ENCODE measurements around the gene CACNB2.
"Not testable (repeated sequence)": the region's sequence is repeated elsewhere in the genome, so short reads cannot be mapped to it uniquely, and the experiment has no call there.

Gene CACNB2

GRCh38 chr10:18414061-18414460 lies 273.8 kb downstream of the CACNB2 start:
- DNase-seq, result no peak

DNA sequence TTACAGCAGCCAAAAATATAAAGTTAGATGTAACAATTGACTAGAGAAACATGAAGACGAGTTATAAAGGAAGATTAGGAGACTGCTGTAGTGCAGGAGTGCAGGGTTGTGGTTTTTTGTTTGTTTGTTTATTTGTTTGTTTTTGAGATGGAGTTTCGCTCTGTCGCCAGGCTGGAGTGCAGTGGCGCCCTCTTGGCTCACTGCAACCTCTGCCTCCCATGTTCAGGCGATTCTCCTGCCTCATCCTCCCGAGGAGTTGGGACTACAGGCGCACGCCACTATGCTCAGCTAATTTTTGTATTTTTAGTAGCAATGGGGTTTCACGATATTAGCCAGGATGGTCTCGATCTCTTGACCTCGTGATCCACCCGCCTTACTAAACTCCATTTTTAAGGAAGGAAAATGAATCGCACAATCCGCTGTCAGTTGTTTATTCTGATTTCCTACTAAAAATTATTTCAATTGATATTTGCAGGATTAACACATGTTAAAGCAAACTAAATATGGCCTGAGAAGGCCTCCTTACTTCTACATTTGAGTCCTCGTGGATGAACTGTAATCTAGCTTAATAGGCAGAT lies 277.8 kb downstream of the CACNB2 start:
- no peak for DNase-seq

DNA sequence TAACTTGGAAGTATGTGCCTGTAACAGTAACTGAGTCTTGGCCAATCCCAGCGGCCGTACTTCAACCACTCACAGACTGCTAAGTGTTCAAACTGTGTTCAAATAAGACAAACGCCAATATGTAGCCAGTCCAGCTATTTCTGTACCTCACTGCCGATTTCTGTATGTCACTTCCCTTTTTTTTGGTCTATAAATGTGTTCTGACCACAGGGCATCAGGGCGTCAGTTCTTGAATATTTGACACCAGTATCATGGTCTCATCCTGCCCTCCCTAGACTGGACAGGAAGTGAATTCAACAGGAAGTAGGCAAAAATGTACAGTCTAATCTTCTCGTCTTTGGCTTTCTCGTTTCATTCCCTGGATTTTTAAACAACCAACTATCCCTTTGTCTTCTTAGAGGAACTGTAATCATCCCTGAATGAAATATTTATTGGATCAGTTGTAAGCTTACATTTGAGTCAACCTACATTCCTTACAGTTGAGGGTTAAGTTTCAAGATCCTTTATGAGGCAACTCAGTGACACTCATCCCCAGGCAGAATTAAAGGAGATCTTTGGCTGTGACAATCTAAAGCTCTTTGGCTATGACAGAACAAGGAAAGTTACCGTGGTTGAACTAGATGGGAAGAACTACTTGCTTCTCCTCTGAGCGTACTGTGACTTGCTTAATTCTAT lies 278.5 kb downstream of the CACNB2 start:
- DNase-seq, result no peak

GRCh38 chr10:18419945-18420344 lies 279.7 kb downstream of the CACNB2 start:
- no peak for DNase-seq

DNA sequence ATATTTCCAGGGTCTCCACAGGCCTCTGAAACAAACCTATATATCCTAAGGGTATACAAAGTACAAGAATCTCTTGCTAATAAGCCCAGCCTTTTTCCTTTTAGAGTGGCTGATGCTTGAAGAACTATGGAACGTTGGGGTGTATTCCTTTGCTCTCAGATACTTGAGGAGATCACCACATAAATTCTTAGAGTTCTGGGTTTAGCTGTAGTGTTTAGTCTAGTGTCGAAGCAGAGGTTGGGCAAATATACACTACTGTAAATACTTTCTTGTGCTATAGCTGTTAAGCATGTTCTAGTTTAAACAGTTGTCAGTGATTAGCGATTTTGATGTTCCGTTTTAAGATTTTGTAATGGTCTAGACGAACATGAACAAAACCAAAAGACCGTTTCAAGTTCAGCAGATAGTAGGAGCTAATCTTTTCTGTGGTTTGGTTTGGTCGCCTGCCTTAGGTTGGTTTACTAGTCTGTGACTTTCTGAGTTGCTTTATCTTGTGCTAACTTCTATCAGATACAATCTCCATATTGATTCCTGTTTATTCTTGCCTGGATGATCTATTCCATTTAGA lies 281.6 kb downstream of the CACNB2 start:
- no peak for DNase-seq

DNA sequence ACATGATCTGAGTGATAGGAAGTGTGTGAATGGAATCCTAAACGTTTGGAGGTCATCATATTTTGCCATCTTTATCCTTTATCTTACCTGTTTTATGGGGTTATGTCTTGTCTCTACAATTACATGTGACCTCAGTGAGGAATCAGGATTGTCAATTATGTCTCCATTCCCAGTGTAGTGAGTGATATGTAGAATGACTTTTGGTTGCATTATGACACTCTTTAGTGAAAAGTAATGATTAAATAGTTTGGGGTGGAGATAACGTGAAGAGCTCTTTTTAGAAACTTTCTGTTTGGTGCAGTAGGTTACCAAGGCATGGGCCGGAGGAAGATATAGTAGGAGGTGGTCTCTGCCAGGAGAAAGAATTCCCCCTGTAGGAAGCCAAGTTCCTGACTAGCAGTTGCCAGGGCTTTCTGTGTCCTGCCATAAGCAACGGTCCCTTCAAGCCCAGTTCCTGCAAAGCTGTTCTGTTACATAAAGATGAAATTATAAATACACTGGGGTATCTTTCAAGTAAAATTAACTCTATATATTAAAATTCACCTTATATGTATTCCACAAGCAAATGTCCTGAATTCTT lies 282.9 kb downstream of the CACNB2 start:
- no peak for DNase-seq

GRCh38 chr10:18424200-18424599 lies 284.0 kb downstream of the CACNB2 start:
- no peak for DNase-seq

DNA sequence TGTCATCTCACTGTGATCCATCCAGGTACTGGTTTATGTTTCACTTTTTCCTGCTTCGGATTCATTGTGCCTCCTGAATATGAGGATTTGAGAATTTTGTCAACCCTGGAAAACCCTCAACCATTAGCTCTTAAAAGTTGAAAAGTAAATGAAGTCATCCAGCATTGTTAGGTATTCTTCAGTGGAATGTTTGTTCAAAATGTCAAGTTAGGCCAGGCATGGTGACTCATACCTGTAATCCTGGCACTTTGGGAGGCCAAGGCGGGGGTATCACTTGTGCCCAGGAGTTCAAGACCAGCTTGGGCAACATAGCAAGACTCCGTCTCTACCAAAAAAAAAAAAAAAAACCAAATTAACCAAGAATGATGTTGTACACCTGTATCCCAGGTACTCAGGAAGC lies 289.1 kb downstream of the CACNB2 start:
- no peak for DNase-seq

DNA sequence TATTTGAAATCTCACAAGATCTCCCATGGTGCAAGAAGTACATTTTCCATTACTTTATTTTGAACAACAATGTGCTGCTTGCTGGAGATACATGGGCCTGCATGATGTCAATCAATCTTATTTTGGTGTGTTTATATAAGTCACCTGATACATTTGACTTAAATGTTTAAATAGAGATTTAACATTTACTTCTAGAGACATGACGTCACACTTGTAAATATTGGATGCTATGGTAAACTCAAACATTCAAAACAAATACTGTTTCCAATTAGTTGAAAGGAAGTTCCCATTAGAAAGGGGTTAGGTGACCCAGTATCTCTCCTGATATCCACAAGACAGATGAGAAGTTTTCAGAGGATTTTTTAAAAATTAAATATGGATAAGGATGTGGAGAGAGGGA lies 296.7 kb downstream of the CACNB2 start:
- no peak for DNase-seq

DNA sequence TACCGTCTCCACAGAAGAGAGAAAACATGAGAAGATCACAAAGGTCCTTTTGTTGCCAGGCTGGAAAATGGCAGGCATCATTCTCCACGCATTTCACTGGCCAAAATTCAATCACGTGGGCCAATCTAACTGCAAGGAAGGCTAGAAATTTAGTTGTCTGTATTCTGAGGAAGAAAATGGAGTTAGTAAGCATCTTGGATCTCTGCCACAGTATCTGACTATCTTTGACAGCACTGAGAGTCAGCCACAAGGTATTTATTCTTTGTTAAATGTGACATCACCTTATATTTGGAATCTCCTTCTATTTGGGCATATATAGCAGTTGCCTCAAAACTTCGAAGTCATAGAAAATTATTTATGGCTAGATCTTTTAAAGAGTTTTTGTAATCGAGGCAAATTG lies 297.3 kb downstream of the CACNB2 start:
- DNase-seq, result no peak

DNA sequence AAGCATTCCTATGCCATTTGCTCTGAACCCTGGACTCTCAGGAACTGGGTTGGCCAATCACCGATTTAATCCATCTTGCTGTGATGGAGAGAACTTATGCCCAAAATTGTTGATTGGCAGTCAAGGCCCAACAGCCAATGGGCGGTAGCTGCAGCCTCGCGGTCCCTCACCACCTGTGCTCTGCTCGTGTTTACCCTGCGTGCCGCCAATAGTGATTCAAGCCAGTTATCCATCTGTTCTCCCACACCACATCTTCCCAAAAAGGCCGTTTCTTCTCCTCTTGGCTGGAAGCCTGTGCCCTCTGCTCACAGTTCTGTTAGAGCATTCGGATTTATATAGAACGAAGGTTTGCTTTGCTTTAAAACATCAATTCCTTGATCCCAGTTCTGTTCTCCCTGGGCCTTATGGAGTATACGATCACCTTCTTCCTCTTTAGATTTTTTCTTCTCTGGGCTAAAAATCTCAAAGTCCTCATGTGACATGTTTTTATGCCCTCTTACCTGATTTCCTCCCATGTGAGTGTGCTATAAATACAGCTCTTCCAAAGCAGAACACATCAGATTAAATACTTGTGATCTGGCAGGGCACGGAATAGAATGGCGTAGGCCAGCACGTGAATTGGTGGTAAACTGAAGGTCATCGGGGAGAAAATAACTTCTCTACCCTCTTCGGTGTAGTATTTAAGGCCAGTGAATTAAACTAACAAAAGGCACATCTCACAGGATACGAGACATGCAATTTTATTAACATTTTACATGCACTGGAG lies 298.3 kb downstream of the CACNB2 start:
- DNase-seq, result no peak

DNA sequence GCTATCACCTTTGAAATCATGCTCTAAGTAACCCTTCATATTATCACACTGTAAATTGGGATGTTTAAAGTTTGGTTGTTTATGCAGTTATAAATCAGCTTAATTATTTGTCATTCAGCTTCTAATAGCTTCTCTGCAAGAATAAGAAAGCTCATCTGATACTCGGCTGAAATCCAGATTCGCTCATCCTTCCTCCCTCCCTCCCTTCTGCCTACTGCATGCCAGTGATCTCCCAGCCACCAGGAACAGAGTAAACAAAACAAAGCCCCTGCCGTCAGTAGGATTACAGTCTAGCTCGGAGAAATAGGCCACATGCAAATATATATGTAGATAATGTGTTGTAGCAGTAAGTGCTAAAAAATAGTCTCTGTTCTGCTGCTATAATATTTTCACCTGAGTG lies 299.4 kb downstream of the CACNB2 start:
- no peak for DNase-seq

DNA sequence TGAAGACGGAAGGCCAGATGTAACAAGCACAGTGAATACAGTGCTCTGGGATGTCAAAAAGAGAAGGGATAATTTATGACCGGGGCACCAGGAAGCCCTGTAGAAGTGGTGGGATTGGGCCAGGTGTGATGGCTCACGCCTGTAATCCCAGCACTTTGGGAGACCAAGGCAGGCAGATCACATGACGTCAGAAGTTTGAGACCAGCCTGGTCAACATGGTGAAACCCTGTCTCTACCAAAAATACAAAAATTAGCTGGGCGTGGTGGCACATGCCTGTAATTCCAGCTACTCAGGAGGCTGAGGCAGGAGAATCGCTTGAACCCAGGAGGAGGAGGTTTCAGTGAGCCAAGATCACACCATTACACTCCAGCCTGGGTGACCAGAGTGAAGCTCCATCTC lies 305.4 kb downstream of the CACNB2 start:
- DNase-seq, result not testable (repeated sequence)

DNA sequence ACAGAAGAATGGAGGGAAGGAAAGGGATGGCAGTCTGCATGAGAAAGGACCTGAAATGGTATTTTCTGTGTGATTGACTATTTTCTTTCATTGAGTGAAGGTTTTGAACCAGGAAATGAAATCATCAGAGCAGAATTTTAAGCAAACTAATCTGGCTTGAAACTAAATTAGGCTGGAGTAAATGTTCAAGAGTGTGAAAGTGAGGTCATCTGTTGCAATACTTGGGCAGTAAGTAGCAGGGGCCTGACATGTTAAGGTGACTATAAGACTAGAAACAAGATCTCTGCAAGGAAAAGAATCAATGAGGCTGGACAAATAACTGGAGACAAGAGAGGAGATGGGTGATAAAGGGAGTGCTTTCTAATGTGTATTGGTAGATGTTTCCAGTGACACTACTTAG lies 306.0 kb downstream of the CACNB2 start:
- DNase-seq, result no peak

GRCh38 chr10:18449611-18450026 lies 309.4 kb downstream of the CACNB2 start:
- no peak for DNase-seq

DNA sequence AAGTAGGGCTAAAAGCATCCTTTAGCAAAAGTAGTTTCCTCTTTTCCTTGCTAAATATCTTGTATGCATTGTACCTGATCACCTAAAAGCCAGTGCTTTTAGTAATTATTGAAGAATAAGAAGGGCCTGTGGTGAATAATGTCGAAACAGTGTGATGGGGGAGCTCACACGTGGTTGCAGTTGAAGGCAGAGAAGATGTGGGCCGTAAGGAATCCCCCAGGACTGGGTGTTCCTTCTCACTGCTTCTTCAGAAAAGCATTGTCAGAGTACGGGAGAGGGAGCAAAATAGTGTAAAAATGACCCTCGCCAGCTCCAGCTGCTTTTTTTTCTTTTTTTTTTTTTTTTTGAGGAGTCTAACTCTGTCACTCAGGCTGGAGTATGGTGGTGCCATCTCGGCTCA lies 310.1 kb downstream of the CACNB2 start:
- DNase-seq, result no peak

DNA sequence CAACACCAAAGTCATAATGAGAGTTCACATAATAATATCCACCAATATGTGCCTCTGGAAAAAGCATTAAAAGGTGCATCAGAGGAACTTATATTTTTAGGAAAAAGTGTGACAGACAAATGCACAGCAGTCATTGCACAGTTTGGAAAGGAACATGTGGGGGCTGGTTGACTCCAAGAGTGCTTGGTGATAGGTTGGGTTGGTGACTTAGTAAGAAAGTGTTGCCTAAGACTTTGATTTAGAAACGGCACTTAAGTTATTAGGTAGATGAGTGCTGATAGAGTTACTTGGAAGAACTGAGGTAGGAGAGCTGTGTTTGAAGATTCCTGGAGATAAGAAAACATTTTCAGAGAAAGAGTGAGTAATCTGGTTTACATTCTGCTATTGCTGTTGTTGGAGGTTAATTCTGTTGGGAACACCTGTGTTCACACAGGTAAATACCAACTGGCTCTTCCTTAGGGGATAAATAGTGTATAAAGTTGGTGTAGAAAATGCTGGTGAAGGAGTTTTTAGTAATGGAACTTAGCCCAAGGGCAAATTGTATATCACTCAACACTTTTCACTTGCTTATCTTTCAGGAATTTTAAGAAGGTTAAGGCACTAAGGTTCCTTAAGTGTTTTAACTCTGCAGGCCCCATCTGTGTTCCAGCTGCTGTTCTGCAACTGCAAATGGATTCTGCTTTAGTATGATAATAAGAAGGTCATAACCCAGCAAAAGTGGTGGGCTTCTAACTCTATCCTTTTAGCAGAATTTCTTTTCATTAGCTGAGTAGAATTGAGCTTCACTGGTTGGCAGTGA lies 315.1 kb downstream of the CACNB2 start:
- DNase-seq, result no peak

DNA sequence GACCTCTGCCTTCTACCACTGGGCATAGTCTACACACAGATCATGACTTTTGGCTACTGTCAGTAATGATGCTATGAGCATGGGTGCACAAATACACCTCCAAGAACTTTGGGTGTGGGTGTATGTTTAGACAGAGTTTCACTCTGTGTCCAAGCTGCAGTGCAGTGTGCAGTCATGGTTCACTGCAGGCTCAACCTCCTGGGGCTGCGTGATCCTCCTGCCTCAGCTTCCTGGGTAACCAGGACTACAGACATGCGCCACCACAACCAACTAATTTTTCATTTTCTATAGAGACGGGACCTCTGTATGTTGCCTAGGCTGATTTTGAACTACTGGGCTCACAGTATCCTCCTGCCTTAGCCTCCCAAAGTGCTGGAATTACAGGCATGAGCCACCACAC lies 316.8 kb downstream of the CACNB2 start:
- no peak for DNase-seq

DNA sequence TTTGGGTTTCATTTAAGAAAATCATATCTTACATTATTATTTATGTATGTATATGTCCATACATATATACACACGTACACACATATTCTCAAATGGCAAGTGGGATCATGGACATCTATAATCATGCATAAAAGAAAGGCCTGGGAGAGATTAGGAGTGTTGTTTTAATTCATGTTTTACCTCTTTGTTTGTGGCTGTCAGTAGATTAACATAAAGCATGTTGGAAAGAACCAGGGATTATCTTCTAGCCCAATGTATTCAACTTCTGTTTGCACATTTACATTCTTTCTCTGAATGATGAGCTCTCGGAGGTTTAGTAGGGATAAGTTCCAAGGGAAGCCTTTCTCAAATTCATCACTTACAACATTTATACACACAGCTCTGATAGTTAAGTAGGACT lies 319.8 kb downstream of the CACNB2 start:
- DNase-seq, result no peak

GRCh38 chr10:18463673-18464211 lies 323.5 kb downstream of the CACNB2 start:
- DNase-seq, result no peak

DNA sequence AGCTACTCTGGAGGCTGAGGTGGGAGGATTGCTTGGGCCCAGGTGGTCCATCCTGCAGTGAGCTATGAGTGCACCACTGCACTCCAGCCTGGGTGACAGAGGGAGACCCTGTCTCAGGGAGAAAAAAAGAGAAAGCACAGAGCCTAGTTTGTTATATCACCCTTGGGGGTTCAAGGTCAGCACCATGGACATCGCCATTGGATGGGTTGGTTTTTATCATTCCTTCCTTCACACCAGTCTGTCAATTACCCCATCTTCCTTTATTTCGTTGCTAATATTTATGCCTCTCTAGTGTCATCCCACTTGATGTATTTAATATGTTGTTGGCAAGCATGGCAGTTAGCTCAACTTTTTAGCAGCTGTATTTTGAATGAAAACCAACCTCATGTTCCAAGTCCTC lies 328.9 kb downstream of the CACNB2 start:
- DNase-seq, result no peak

DNA sequence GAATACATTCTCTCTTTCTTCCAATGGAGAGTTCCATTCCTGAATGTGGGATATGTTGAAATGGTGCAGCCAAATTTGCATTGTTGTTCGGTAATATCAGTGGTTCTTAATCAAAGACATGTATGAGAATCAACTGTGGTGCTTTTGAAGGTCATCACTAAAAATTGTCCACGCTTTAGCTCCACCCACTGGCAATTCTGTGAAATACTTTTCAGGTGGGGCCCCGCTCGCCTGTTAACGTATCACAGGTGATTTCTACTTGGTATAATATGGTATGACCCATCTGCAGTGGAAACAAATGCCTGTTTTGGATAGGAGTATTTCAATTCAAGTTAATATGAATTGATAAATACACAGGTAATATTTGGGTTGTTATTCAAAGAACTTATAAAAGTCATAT lies 332.8 kb downstream of the CACNB2 start:
- no peak for DNase-seq

Measured in fibroblast of upper back skin (primary cell).